GM10847 (cell line): ENCODE measurements around the gene MACROD1.

ENCODE experiments used
- POLR2A ChIP-seq: IDR thresholded peaks from 2 replicates; pipeline ENCODE4 v1.6.1; 2011; ENCODE audit not compliant: insufficient read length; ENCODE audit errors: extremely low read depth

Gene MACROD1

DNA sequence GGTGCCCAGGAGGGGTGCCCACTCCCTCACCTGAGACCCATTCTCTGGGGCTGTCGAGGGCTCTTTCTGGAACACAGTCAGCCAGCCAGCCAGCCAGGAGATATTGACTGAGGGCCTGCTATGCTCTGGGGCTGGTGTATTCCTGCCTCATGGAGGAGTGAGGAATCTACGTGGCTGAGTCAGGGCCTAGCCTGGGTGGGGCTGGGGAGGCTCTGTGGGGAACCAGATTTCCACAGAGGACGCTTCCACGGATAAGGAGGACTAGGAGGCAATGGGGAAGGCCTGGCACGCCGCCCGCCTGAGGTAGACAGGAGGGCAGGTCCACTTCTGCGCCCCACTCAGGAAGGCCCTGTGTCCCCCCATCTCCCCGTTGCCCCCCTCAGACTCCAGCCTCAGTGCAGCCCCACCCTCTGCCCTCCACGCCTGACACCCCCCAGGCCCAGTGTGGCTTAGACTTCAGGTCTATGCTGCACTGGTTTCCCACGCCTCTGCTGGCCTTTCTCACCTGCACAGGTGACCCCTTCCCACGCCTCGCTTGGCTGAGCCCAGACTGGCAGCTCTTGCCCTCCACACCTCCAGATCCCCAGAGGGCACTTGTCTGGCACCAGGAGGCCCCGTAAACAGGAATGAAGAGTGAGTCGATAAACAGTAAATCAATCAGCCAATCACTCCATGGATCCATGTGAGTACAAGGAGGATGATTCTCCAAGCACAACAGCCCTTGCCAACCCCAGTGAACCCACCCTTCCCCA is 37.5 kb downstream of the MACROD1 start:
- no peak for TF ChIP-seq POLR2A

- no peak for TF ChIP-seq POLR2A
Observed at GRCh38 chr11:64127267-64128072, 38.4 kb downstream of the MACROD1 start.

GRCh38 chr11:64126796-64127195 is 39.1 kb downstream of the MACROD1 start:
- no peak for TF ChIP-seq POLR2A

DNA sequence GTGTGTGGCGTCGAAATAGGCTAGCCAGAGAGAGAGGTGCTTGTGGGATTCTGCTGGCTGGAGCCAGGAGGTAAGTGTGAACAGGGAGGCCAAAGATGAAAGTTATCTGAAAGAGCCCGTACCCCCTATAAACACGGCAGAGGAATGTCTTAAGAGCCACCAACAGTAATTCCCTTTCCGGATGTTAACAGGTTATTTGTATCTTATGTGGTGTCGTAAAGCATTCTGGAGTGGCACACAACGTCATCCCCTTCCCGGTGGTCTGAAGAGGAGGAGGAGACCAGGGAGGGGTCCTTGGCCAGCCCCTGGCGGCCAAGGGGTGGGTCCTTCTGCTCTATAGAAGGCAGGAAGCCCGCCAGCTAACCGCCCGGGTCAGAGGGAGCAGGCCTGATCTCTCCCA is 39.5 kb downstream of the MACROD1 start:
- no peak for TF ChIP-seq POLR2A

DNA sequence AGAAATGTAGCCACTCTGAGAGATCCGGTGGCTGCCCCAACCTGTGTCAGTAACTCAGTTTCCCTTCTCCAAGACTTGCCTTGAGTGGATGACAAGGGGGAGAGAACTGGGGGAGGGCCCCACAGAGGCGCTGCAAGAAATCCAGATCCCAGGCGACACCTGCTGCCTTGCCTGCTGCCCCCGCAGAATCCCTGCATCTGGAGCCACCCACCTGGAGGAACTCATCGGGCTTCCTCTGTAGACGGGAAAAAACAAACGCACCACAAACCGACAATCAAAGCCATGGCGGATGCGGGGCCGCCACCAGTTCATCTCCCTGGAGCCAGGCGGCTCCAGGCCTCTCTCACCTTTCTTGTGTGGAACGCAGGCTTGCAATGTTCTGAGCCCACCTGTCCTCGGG is 40.2 kb downstream of the MACROD1 start:
- TF ChIP-seq POLR2A: no peak

GRCh38 chr11:64124147-64124546 is 41.8 kb downstream of the MACROD1 start:
- no peak for TF ChIP-seq POLR2A

GRCh38 chr11:64123679-64124078 is 42.2 kb downstream of the MACROD1 start:
- no peak for TF ChIP-seq POLR2A

DNA sequence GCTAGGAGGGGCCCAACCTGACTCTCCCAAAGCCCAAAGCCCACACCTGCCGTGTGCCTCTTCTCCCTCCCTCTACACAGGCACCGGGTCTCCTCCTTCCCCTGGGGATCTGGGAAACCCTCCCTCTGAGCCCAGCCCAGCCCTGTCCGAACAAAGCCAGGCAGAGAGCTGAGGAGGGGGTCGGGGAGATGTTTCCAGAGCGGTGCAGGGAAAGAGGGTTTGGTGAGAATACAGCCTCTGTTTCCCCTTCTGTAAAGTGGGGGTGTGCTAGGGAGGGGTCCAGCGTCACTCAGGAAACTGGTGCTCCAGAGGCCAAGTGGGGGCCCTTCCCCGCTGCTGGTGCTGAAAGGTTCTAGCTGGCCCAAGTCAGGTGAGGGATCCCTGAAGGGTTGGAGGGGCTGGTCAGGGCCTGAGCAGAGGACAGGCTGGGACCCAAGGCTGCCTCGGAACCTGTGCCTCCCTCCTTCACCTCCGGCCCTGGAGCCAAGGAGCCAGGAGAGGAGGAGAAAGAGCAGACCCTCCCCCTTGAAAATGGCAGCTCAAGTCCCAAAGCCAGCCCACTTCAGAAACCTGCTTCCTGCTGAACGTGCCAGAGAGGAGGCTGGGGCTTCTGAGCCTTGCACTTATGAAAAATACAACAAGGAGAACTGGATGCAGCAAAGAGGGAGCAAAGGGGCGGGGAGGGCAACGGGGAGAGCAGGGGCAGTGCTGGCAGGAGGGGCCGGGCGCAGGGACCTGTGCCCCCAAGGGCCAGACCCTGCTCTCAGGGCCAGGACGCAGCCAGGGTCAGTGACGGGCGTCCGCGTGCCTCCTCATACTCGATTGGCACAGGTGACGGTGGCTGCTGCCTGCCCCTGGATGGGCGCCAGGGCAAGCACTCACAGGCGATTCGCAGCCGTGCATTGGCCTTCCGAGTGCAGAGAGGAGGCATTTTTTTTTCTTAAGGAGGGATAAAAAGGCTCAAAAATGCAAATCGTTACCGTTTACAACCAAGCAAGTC is 43.2 kb downstream of the MACROD1 start:
- TF ChIP-seq POLR2A: no peak

DNA sequence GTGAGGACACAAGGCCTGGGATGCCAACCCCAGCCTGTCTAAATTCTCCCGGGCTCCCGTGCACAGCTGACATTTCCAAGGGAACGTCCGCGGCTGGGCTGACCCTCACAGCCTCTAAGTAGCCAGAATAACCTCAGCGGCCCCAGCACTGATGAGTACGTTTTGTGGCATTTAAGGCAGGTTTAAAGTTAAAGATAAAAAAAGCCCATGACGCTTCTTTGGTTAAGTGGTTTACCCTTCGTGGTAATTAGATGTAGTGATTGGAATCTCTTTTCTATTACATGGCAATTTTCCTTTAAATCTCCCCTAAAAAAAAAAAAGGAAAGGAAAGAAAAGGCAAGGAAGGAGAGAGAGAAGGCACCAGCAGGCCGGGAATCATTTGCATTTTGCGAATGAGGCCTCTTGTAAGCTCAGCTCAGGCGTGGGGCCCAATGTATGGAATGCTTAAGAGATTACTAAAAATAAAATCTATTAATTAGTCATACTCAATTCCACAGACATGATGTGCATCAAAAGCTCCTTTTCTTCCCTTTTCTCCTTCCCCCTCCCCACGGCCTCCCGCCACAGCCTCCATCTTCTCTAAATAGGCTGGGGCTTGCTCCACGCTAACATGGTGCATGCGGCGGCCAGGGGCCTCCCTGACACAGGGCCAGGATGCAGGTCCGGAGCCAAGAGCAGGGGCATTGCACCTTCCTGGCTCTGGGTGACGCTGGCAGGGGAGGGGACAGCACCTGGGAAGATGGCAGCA is 44.1 kb downstream of the MACROD1 start:
- TF ChIP-seq POLR2A: no peak

DNA sequence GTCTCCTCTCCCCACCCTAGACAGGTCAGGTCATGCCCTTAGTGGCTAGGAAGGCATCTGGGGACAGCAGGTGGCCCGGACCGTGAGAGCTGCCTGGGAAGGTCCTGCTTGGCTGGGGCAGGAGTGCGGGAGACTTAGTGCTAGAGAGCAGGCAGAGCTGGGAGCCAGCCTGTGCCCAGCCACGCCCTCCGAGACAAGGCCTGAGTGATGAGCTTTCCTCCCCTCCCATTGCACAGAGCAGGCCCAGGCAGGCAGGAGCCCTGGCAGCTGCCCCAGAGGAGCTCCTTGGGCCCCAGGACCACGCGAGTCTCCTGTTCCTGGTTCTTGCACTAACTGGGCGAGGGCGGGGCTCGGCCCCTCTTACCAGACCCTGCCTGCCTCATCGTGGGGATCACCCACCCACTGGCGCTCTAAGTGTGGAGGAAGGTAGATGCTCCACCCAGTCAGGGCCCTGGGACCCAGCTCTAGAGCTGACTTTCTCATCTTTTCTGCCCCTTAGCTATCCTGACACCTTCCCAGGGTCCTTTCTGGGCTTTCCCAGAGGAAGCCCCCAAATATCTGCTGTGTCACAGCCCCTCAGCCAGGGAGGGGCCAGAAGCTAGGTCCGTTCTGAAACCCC is 44.9 kb downstream of the MACROD1 start:
- TF ChIP-seq POLR2A: no peak

- TF ChIP-seq POLR2A: no peak
Observed at GRCh38 chr11:64119700-64120099, 46.2 kb downstream of the MACROD1 start.

DNA sequence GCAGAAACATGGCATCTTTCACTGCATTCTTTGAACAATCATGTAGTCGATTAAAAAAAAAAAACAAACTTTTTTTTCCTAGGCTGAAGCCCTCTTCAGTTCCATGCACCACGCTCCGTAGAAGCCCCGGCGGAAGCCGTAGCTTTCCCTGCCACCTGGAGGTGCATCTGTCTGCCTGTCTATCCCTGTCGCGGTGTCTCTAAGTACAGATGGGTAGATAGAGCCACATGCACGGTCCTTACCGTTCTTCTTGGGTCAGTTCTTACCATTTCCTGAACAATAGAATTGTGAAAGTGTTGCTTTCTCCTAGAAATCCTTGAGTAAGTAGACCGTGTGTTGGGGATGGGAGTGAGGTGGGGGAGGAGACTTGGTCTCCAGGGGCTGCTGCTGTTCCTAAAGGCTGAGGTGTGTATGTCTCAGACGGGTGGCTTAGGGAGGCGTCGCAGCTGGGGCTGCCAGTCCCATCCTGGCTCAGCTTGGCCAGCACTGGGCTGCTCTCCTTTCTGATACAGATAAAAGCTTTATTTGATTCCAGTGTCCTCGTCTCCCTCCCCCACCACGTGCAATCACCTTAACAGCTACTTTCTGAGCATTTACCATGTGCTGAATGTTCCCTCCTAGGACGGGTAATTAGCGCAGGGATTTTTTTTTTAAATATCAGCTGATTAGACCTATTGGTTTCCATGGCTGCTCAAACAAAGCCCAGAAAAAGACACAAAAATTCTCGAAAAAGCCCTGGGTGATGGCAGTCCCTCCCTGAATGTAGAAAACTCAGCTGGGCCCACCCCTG is 46.8 kb downstream of the MACROD1 start:
- no peak for TF ChIP-seq POLR2A

GRCh38 chr11:64117763-64118459 is 48.0 kb downstream of the MACROD1 start:
- no peak for TF ChIP-seq POLR2A
